Right ventricle myocardium inferior (tissue), 1 donor: ENCODE measurements around the gene KRT3. TPM values are rescaled to one million over a fixed set of nuclear protein-coding genes. Genes with fewer than 3 reads are reported as not detected.
"Not testable (repeated sequence)": the region's sequence is repeated elsewhere in the genome, so short reads cannot be mapped to it uniquely, and the experiment has no call there.

Experiments used
- ATAC-seq: fragments of 200-7000 bp; cut with Tn5 transposase; one replicate; pipeline ENCODE4 v1.9.1; 2020; ENCODE audit warnings: mild to moderate bottlenecking, moderate library complexity
- DNase-seq: peaks from one replicate; pipeline ENCODE4 v3.0.0; 2021; ENCODE audit errors: missing footprints
- intact Hi-C: fragments of 100-400 bp; cut with DNase I; formaldehyde crosslinking; loops from one replicate; pipeline ENCODE4 v1.11.0; 2022
- total RNA-seq: library from RNA; stranded (reverse); fragmentation: NEBNext Ultra II Directional; extraction: Animal tissue kit (Norgen Biotek cat#: 25700); gene quantifications from one replicate; pipeline ENCODE4 v1.2.1, GENCODE V29; 2021
- donor health status: DM: no; HTN: yes; CAD: no; lungs with severe emphysema.

KRT3 gene
- total RNA-seq, 1 donor from 2014 or later, result not detected

DNA sequence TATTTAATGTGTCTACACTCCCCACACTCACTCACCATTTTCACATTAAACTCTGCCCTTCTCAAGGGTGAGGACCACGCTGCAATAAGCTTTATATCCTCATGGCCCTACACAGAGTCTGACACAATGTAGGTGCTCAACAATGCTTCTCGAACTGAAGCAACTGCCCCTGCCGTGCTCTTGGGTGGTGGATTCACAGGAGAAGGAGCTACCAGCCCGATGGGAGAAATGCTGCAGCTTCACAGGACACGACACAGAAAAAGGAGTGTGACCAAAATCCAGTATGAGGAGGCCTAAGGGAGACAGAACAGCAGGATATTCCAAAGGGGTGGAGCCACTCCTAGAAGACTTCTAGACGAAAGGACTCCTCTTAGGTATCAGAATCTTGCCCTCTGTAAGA, 6.5 kb upstream of the KRT3 start:
- no peak for ATAC-seq
- intact Hi-C loops, result no loop called here
- DNase-seq, result no peak

DNA sequence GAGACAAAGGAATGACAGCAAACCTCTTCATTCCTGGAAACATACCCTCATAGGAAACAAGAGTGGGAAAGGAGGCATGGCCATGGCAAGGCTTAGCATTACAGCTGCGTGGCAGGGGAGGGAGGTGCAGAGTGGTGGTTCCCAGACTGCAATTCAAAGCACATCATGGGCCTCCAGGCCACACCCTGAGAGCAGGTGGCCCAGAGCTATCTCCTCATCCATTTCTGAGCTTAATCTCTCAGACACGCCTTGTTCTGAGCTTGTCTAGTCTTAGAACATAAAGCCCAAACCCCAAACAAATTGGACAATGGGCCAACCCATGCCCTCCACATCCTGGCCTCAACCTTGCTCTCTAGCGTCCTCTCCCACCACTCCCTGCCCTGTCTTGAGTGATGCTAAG, 5.9 kb upstream of the KRT3 start:
- intact Hi-C loops, result no loop called here
- no peak for ATAC-seq
- no peak for DNase-seq

DNA sequence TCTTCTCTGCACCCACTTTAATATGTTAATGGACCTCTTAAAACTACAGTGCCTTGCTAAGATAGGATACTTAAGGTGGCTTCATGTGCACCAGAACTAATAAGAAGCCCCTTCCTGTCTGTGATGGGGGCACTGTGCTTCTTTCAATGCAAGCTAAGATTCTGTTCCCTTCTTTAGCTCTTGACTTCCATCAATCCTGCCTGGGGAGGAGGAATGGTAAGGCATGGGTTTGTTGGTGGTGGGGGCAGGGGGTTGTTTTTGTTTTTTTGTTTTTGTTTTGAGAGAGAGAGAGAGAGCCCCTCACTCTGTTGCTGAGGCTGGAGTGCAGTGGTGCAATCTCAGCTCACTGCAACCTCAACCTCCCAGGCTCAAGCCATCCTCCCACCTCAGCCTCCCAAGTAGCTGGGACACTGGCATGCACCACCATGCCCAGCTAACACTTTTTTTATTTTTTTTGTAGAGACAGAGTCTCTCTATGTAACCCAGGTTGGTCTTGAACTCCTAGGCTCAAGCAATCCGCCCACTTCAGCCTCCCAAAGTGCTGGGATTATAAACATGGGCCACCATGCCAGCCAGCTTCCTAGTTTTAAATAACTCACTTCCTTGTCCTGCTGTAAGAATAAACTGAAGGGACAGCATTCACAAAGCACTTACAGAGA, 4.5 kb upstream of the KRT3 start:
- intact Hi-C loops, result no loop called here
- ATAC-seq (no peak), DNase-seq (no peak)

DNA sequence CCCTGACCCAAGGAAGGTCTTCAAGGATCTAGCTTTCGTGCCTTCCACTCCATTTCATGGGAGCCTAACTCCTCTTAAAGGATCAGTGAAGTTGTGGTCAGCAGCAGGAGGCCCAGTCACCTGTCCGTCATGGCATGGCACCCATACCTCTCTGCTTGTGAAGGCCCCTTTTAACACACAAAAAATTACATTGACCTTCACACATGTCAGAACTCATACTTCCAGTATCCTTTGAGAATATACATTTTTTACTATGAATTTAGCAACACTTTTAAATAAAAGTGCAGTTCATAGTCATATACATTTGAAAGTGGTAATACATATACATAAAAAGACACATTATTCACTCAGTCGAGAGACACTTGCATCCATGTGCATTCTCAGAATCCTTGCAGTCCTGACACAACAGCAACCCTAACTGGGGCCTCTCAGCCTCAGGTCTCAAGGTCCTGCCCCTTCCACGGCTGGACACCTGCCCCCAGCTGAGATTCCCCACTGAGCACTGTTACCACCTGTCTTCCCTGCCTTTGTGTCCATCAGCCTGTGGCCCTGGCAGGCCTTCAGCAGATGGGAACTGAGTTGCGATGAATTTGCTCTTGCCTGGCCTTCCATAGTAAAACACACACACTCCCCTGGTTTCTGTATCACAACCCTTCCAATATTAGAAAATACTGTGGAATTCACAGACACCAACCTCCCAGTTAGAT, 3.7 kb upstream of the KRT3 start:
- intact Hi-C loops, result no loop called here
- no peak for DNase-seq
- ATAC-seq, result no peak

DNA sequence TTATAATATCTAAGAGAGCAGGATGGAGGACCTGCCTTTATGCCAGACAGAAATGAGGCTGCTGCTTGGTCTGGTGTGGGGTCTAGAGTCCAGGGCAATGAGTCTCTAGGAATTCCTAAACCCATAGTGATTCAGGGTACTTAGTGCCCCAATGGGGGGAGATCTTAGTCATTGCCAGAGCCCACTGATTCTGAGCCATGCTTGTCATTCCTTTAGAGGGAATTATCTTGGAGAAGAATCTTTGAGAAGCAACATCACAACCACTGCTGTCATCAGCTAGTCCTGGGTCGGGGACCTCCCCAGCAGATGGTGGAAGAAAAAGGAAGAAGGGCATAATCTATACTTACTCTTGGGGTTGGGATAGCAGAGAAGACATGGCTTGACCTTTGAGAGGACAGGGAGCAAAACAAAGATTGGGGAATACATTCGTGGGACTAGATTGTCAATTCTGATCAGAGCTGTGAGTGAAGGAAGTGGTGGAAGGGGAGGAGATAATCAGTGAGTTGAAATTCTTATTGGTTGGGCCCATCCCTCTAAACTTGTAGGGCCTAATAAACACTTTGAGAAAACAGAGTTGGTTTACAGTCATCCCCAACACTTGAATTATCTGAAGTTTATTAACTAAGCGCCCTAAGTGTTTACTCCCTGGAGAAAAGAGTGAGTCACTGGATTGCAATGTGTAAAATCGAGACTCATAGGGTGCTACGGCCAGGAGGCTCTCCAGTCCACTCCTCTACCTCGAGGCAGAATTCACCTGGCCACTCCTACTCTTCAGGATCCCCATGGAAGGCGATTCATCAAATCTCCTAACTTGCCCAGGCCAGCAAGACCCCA, 3.0 kb upstream of the KRT3 start:
- DNase-seq (no peak), ATAC-seq (no peak)
- intact Hi-C loops, result no loop called here

DNA sequence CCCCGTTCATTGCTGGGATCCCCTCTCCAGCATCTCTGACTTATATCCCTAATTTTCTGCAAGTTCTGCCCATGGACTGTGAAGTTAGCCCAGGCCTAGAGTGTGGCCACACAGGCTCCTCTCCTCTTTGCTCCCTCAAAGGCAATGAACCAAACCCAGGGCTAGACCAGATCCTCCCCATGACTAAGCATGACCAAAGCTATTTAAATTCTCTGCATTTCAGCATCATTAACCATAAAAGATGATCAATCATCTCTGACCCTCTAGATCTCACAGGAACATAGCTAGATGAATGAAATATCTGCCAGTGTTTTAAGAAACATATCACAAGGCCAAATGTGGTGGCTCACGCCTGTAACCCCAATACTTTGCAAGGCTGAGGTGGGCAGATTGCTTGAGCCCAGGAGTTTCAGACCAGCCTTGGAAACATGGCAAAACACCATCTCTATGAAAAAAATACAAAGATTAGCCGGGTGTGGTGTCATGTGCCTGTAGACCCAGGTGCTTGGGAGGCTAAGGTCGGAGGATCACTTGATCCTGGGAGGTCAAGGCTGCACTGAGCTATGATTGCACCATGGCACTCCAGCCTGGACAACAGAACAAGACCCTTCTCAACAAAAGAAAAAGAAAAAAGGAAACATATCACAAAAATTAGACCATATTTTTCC, 2.2 kb upstream of the KRT3 start:
- DNase-seq, result no peak
- no peak for ATAC-seq
- intact Hi-C loops, result no loop called here

DNA sequence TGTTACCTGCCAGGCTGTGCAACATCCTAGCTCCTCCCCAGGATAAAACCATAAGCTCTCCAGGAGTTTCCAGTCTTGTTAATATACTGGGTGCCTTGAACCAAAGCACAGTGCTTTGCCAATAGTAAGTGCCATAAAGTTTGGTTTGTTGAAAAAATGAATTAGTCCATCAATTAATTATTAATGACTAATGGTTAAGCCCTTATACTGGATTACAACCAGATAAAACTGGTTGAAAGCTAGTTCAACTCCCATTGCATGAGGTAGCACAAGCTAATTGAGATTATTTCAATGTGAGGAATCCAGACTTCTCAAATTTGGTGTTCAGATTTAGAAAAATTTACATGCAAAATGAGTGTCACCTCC, 1.6 kb upstream of the KRT3 start:
- intact Hi-C loops, result no loop called here
- no peak for ATAC-seq

DNA sequence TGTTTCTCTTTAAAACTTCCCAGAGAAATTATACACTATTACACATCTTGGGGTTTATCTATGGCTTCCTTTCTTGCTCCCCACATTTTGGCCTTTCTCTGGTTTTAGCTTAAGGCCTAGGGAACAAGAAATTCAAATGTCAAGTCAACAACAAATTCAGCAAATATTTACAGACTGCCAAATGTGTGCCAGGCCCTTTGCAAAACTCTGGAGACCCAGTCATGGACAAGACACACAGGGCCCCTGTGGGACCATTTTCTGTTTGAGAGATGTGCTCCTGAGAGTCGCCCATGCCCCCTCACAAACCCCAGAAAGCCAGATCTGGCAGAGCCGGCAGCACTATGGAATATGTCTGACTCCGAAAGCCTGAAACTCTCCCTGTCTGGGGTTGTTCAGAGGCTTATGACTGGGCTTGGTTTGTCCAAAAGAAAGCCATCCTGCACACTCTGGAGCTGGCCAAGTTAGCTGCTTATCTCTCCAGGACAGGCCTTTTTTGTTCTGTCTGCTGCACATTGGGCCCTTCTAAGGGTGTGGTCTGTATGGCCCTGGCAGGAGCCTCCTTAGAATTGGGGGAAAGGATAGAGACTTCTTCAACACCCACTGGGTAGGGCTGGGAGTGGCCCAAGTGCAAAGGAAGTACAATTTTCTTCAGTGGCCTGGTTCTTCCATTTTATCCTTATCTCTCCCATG, 1.1 kb upstream of the KRT3 start:
- intact Hi-C loops, result no loop called here
- DNase-seq (no peak), ATAC-seq (no peak)

More for the DNA sequence above, 1.6 kb upstream of the KRT3 start:
- DNase-seq, result no peak

DNA sequence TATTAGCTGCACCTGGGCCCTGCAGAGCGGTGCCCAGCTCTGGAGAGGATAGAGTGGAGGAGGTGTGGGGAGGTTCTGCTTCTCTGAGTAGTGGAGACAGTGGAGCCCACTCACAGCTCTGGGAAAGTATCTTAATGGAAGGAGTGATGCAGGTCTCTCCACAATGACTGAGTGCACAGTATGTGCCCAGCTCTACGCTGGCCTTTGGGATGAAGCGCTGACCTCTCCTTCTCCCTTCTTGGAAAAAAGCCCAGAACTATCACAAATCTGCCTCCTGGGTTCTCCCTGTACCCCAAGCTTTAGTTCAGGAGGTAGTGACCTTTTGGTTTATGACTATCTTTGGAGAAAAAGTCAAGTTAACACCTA, 495 bp upstream of the KRT3 start:
- intact Hi-C loops, result no loop called here
- no peak for DNase-seq
- no peak for ATAC-seq

DNA sequence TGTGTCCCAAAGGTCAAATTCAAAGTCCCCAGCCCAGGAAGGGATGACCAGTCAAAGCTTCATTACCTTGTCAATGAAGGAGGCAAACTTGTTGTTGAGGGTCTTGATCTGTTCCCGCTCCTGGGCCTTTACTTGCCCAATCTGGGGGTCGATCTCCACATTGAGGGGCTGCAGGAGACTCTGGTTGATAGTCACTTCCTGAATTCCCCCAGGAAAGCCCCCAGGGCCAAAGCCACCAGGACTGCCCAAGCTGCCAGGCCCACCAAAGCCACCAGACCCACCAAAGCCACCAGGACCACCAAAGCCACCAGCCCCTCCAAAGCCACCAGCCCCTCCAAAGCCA, 614 bp downstream of the KRT3 start:
- intact Hi-C loops, ATAC-seq, DNase-seq: not testable (repeated sequence)

DNA sequence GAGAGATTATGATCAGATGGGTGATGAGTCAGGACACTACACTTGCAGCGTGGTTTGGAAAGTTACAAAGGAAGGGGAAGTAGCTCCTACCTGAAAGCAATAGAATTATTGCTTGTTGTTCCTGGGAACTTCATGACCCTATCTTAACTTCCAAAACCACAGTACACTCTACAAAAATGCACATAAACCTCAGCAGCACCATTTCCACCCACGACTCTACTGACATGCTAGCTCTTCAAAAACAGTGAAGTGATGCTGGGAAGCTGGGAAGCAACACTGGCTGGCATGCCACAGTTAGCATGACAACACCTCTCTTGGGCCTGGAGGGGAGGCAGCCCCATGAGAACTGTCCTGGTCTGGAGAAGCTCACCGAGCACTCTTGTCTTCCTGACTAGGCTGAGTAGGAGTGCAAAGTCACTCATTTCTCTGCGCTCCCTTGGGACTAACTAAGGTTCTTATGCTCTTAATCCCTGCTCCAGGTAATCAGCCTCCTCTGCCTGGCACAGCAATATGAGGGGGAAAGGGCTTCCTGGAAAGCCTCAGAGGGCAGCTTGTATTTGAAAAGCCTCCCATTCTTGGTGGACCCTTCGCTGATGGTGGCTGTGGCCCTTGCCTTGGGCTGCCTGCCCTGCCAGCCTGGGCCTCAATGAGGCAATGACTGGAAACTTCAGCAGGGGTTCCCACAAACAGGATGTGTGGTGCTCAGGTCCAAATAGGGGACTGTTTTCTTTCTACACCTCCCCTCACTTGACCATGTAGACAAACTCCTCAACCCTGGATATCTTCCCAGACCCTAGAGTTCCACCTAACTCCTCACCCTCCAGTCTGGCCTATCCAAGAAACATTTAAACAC, 1.2 kb downstream of the KRT3 start:
- ATAC-seq, result no peak

DNA sequence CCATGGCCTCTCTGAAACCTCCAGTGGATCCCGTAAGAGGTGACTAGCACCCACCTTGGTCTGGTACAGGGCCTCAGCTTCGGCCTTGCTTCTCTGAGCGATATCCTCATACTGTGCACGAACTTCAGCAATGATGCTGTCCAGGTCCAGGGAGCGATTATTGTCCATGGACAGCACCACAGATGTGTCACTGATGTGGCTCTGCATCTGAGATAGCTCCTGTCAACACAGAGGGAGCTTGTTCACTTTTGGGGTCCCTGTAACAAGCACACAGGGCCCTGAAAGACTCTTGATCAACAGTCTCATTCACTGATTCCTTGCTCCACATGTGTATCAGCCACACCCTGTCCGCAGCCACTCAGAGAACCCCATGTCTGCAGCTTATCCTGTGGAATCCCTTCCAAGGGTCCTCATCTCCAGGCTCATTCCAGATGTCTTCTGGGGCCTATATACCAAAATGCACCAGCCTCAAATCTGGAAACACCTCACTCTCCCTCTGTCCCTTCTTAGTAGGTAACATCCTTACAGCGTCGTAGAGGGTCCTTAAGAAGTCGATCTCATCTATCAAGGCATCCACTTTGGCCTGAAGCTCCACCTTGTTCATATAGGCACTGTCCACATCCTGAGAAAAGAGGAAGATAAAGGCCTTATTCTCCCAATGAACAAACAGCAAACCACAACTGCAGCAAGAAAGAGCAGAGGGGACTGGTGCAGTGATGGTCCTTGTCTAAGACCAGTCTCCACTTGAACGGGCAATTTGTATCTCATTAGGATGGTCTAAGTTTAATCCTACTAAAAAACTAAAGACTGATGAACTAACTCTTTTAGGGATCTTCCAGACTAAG, 3.5 kb downstream of the KRT3 start:
- ATAC-seq (no peak), DNase-seq (no peak)
- intact Hi-C loops, result no loop called here

More for the DNA sequence above, 1.2 kb downstream of the KRT3 start:
- DNase-seq, result no peak
- intact Hi-C loops, result no loop called here

DNA sequence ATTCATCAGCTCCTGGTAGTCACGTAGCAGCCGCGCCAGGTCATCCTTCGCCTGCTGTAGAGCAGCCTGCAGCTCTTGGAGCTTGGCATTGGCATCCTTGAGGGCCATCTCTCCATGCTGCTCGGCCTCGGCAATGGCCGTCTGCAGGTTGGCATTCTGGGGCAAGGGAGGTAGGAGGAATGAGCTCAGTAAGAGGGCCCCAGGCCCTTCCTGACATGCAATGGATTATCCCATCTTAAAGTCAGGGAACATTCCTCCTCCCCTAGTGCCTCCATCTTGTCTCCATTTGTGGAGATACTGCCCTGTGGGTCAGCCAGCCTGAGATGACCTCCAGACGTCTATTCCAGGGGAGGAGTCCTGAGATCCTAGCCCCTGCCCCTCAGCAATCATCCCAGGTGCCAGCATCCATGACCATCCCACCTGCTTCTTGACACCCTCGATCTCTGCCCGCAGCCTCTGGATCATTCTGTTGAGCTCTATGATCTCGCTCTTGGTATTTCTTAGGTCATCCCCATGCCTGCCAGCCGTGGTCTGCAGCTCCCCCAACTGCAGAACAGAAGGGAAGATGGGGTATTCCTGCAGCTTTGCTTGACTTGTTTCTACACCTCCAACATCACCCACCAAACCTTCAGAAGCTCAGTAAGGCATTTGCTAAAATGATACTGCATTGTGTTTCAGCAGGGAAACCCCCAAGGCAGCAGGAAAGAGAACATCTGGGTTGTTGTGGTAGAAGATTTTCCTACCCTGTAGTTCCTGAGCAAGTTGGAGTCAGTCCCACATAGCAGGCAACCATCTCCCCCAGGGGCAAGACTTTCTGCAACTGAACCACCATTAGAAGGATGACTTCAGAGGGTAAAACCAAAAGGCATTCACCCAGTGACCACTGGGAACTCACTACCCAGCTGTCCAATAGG, 4.4 kb downstream of the KRT3 start:
- no peak for ATAC-seq
- DNase-seq, result no peak
- intact Hi-C loops, result no loop called here

DNA sequence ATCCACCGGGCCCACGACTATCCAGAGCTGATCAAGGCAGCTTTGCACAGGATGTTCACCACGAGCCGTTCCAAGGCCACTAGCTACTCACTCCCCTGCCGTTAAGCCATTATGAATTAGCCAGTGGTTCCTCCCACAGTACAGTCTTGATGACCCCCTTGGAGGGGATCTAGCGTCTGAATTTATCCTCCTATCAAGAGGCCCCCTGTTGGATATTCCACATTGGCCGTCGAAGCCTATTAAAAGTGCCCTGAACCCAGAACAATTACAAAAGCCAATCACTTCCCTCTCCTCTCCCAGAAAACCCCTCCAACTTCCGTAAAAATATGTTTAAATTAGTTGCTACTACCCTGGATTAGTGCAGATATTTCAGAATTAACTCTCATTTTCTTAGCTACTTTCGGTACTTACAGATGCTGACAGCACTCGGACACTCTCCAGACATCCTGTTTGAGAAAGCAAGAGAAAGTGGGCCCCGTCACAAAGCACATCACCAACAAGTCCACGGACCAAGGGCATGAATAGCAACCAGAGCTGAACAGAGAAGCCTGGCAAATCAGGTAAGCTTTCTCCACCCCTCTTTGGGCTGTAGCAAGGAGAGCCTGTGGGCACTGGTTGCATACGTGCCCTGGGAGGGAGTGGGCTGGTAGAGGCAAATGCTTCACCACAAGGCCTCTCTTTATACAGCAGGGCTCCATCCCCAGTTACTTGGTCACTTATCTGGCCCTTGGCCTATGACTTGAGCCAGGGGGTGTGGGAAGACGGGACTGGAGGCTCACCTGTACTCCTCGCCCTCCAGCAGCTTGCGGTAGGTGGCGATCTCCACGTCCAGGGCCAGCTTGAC, 5.3 kb downstream of the KRT3 start:
- DNase-seq (no peak), ATAC-seq (no peak)
- intact Hi-C loops, result no loop called here

DNA sequence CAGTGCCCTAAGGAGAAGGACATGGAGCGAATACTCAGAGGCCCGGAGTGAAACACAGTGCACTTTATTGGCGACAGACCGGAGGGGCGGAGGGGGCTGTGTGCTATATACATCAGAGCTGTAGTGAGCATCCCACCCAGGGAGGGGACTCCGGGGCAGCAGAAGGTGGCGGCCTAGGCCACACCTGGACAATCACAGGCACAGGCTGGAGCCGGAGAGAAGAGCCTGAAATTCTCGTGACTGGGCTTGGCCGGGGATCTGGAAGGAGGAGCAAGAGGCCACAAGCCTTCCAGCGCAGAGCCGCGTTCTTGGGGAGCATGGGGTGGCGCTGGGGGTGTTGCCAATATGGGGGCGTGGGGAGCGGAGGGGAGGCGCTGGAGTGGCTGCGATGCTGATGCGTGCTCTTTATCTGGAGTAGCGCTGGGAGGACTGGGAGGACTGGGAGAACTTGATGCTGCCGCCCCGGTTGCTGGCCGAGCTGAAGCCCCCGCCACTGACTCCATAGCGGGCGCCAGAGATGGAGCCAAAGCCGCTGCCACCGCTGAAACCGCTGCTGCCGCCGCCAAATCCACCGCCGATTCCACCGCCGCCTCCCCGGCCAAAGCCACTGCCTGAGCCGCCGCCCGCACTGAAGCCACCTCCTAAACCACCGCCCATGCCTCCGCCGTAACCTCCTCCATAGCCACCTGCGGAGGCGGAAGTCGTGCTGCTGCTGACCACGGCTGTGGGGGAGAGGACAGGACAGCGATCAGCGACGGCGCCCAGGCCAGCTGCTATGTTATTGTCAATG, 6.1 kb downstream of the KRT3 start:
- ATAC-seq, result no peak
- DNase-seq, result no peak
- intact Hi-C loops, result no loop called here
